HG03432 (cell line): Measurements from ENCODE around the gene RNH1.
A peak's percentile ranks its signal among the peaks of the same experiment; 100 is the strongest.
"Not testable (repeated sequence)": the region's sequence is repeated elsewhere in the genome, so short reads cannot be mapped to it uniquely, and the experiment has no call there.

ENCODE experiments used
- ATAC-seq: cut with Tn5 transposase; IDR thresholded peaks from one replicate; pipeline ENCODE4 v1.9.1; 2021; ENCODE audit warnings: mild to moderate bottlenecking, moderate library complexity; ENCODE audit not compliant: unreplicated experiment

Gene RNH1

GRCh38 chr11:520428-521176 is 13.6 kb upstream of the RNH1 start:
- ATAC-seq, result no peak

- peak; percentile 87 for ATAC-seq
Measured at GRCh38 chr11:518463-519202, 11.6 kb upstream of the RNH1 start.

GRCh38 chr11:516918-517685 is 10.1 kb upstream of the RNH1 start:
- not testable (repeated sequence) for ATAC-seq

GRCh38 chr11:516400-516799 is 9.4 kb upstream of the RNH1 start:
- ATAC-seq, result no peak

- ATAC-seq, result no peak
Measured at GRCh38 chr11:515131-515530, 8.1 kb upstream of the RNH1 start.

- no peak for ATAC-seq
Measured at GRCh38 chr11:514606-515005, 7.6 kb upstream of the RNH1 start.

- ATAC-seq, result no peak
Measured at GRCh38 chr11:512761-513595, 5.9 kb upstream of the RNH1 start.

- no peak for ATAC-seq
Measured at GRCh38 chr11:508956-509355, 1.9 kb upstream of the RNH1 start.

GRCh38 chr11:507727-508515 is 879 bp upstream of the RNH1 start:
- ATAC-seq, result no peak

GRCh38 chr11:506238-506994 is 626 bp downstream of the RNH1 start:
- ATAC-seq, result peak; percentile 70

- ATAC-seq, result no peak
Measured at GRCh38 chr11:504994-505344, 2.1 kb downstream of the RNH1 start.

GRCh38 chr11:504053-504993 is 2.7 kb downstream of the RNH1 start:
- no peak for ATAC-seq

- no peak for ATAC-seq
Measured at GRCh38 chr11:503179-503981, 3.7 kb downstream of the RNH1 start.

- ATAC-seq, result no peak
Measured at GRCh38 chr11:502288-503178, 4.5 kb downstream of the RNH1 start.

GRCh38 chr11:501683-502287 is 5.3 kb downstream of the RNH1 start:
- no peak for ATAC-seq
